IMR-90 (cell line): ENCODE results near the gene EXOC3L4. TPM values are rescaled to one million over a fixed set of nuclear protein-coding genes. Genes with fewer than 3 reads are reported as not detected.

ENCODE experiments used
- ATAC-seq: fragments of 200-7000 bp; cut with Tn5 transposase; 2 replicates; pipeline ENCODE4 v1.9.1; 2020; ENCODE audit warnings: low read depth, mild to moderate bottlenecking, moderate library complexity
- BruUV-seq: library from RNA; stranded (reverse); fragments of 400-500 nt; replicated peaks from 2 replicates; lab custom pipeline; 2021; lab: Mats Ljungman, UMichigan
- CTCF ChIA-PET: fragments of 300-600 bp; formaldehyde crosslinking; extraction: SDS; loops from one replicate; lab custom pipeline; 2021; ENCODE audit warnings: antibody characterized with exemption; lab: Yijun Ruan, JAX
- POLR2A ChIA-PET: fragments of 300-600 bp; sonication (Branson Sonifier 250); formaldehyde crosslinking; loops from one replicate; lab custom pipeline; 2022; ENCODE audit warnings: antibody characterized with exemption; ENCODE audit not compliant: unreplicated experiment; lab: Charles Lee
- DNase-seq: peaks from one replicate; pipeline ENCODE4 v3.0.0; 2013
- H2AFZ ChIP-seq: replicated peaks from 2 replicates; pipeline ENCODE3; 2013; ENCODE audit warnings: low read length, mild to moderate bottlenecking; ENCODE audit not compliant: poor library complexity
- H2AK5ac ChIP-seq: 2 replicates; pipeline ENCODE4 v1.6.1; 2013; ENCODE audit warnings: low read depth, low read length, inconsistent platforms
- H2AK9ac ChIP-seq: replicated peaks from 2 replicates; pipeline ENCODE3; 2013; ENCODE audit warnings: mild to moderate bottlenecking, low read depth, low read length, moderate library complexity; ENCODE audit not compliant: poor library complexity
- H2BK120ac ChIP-seq: 2 replicates; pipeline ENCODE4 v1.6.1; 2013; ENCODE audit warnings: low read depth, low read length, inconsistent platforms
- H2BK15ac ChIP-seq: 3 replicates; pipeline ENCODE4 v1.6.1; 2013; ENCODE audit warnings: low read depth, low read length, inconsistent platforms
- H2BK20ac ChIP-seq: 2 replicates; pipeline ENCODE4 v1.6.1; 2013; ENCODE audit warnings: low read depth, mild to moderate bottlenecking, inconsistent platforms, low read length, moderate library complexity
- H2BK5ac ChIP-seq: 2 replicates; pipeline ENCODE4 v1.6.1; 2013; ENCODE audit warnings: mild to moderate bottlenecking, low read depth, low read length, inconsistent platforms; ENCODE audit not compliant: poor library complexity, severe bottlenecking
- H3K14ac ChIP-seq: replicated peaks from 2 replicates; pipeline ENCODE4 v1.6.1; 2013; ENCODE audit warnings: low read depth, low read length, inconsistent platforms
- H3K18ac ChIP-seq: 2 replicates; pipeline ENCODE4 v1.6.1; 2013; ENCODE audit warnings: low read depth, low read length, control low read depth
- H3K23ac ChIP-seq: 2 replicates; pipeline ENCODE4 v1.6.1; 2013; ENCODE audit warnings: low read depth, low read length, inconsistent platforms
- H3K27ac ChIP-seq: 2 replicates; pipeline ENCODE4 v1.5.1; 2013; ENCODE audit warnings: mild to moderate bottlenecking, control low read depth, low read length; ENCODE audit not compliant: insufficient read depth
- H3K27me3 ChIP-seq: 2 replicates; pipeline ENCODE4 v1.6.1; 2013; ENCODE audit warnings: low read length; ENCODE audit not compliant: control insufficient read depth, insufficient read depth
- H3K36me3 ChIP-seq: 2 replicates; pipeline ENCODE4 v1.6.1; 2013; ENCODE audit warnings: low read length, mixed read lengths; ENCODE audit not compliant: control insufficient read depth, insufficient read depth
- H3K4ac ChIP-seq: 2 replicates; pipeline ENCODE4 v1.6.1; 2013; ENCODE audit warnings: low read depth, low read length, inconsistent platforms
- H3K4me1 ChIP-seq: 2 replicates; pipeline ENCODE4 v1.6.1; 2013; ENCODE audit warnings: low read length, mixed read lengths; ENCODE audit not compliant: control insufficient read depth, insufficient read depth
- H3K4me2 ChIP-seq: 2 replicates; pipeline ENCODE4 v1.6.1; 2013; ENCODE audit warnings: low read depth, mild to moderate bottlenecking, control low read depth, low read length, moderate library complexity
- H3K4me3 ChIP-seq: 2 replicates; pipeline ENCODE4 v1.5.1; 2013; ENCODE audit warnings: low read depth, mild to moderate bottlenecking, control low read depth, low read length, moderate library complexity; ENCODE audit not compliant: insufficient read depth
- H3K56ac ChIP-seq: 2 replicates; pipeline ENCODE4 v1.6.1; 2013; ENCODE audit warnings: low read length, inconsistent platforms; ENCODE audit not compliant: insufficient read depth; ENCODE audit errors: extremely low read depth
- H3K79me1 ChIP-seq, 2 experiments: 2 replicates each; pipeline ENCODE4 v1.6.1; 2013; ENCODE audit warnings: low read length in 2 of 2, inconsistent platforms in 1 of 2, low read depth in 1 of 2
- H3K9ac ChIP-seq: 2 replicates; pipeline ENCODE4 v1.6.1; 2013; ENCODE audit warnings: low read depth, low read length, control low read depth
- H3K9me1 ChIP-seq: 2 replicates; pipeline ENCODE4 v1.6.1; 2013; ENCODE audit warnings: low read length, inconsistent platforms; ENCODE audit not compliant: insufficient read depth
- H3K9me3 ChIP-seq: 2 replicates; pipeline ENCODE4 v1.6.1; 2013; ENCODE audit warnings: low read length; ENCODE audit not compliant: control insufficient read depth, insufficient read depth
- H4K20me1 ChIP-seq: 2 replicates; pipeline ENCODE4 v1.6.1; 2013; ENCODE audit warnings: low read length, inconsistent platforms; ENCODE audit not compliant: insufficient read depth
- H4K5ac ChIP-seq: 2 replicates; pipeline ENCODE4 v1.6.1; 2013; ENCODE audit warnings: mild to moderate bottlenecking, low read depth, low read length, control low read depth
- H4K8ac ChIP-seq, 2 experiments: 2 replicates each; pipeline ENCODE4 v1.6.1; 2013; ENCODE audit warnings: low read depth in 2 of 2, low read length in 2 of 2, control low read depth in 1 of 2, inconsistent platforms in 1 of 2
- H4K91ac ChIP-seq: 2 replicates; pipeline ENCODE4 v1.6.1; 2013; ENCODE audit warnings: low read depth, low read length, inconsistent platforms; ENCODE audit not compliant: insufficient read depth
- CHD1 ChIP-seq: IDR thresholded peaks from 2 replicates; pipeline ENCODE4 v1.6.1; 2012; ENCODE audit warnings: low read depth, low read length, improper control_type of control experiment
- MAZ ChIP-seq: IDR thresholded peaks from 2 replicates; pipeline ENCODE4 v1.6.1; 2012; ENCODE audit warnings: low read depth, mild to moderate bottlenecking, low read length, improper control_type of control experiment, moderate library complexity, borderline replicate concordance
- POLR2A ChIP-seq: IDR thresholded peaks from 2 replicates; pipeline ENCODE4 v1.6.1; 2012; ENCODE audit warnings: mild to moderate bottlenecking, low read depth, low read length
- RCOR1 ChIP-seq: IDR thresholded peaks from 2 replicates; pipeline ENCODE4 v1.6.1; 2012; ENCODE audit warnings: mild to moderate bottlenecking, low read length, improper control_type of control experiment; ENCODE audit not compliant: insufficient replicate concordance
- WGBS, 2 experiments: methylation state at CpG; one replicate each; pipeline versions ENCODE4 v1.1.5 to v1.1.7; 2013; ENCODE audit warnings: missing lambda C conversion rate in 2 of 2; ENCODE audit not compliant: insufficient read length in 1 of 2; ENCODE audit errors: extremely low coverage in 2 of 2; 5-methylcytosine and 5-hydroxymethylcytosine counted together
- dilution Hi-C: fragments of 300-500 bp; cut with HindIII; formaldehyde crosslinking; loops from one replicate; pipeline ENCODE4 v1.14.3; 2018; ENCODE audit warnings: low sequenced_read_pairs; ENCODE audit not compliant: unreplicated experiment
- in situ Hi-C: fragments of 300-500 bp; cut with MboI; formaldehyde crosslinking; loops from 3 replicates; pipeline ENCODE4 v1.14.3; 2019; ENCODE audit warnings: low sequenced_read_pairs, inconsistent platforms, mixed read lengths
- intact Hi-C: fragments of 100-400 bp; cut with micrococcal nuclease; formaldehyde crosslinking; loops from 2 replicates; pipeline ENCODE4 v1.10.0; 2022
- polyA plus RNA-seq, 3 experiments: library from polyadenylated mRNA; depleted of rRNA; stranded (reverse); fragments of >200 nt; gene quantifications; 2 replicates each; pipeline ENCODE4 v1.2.3, GENCODE V29; 2012; ENCODE audit warnings: low replicate concordance in 1 of 3
- total RNA-seq: library from RNA; depleted of rRNA; stranded (reverse); fragments of >200 nt; gene quantifications from 2 replicates; pipeline ENCODE4 v1.2.3, GENCODE V29; 2012
- TF ChIP-seq, protein P1 (sequence below): fragments of 150-350 bp; IDR thresholded peaks from 2 replicates; pipeline ENCODE4 v1.6.1; 2016; ENCODE audit warnings: low read depth, mild to moderate bottlenecking, low read length, moderate library complexity, borderline replicate concordance
- TF ChIP-seq, protein P2 (sequence below): conservative IDR thresholded peaks from 2 replicates; pipeline ENCODE4 v1.5.1; 2012; ENCODE audit warnings: mild to moderate bottlenecking, low read depth, low read length, improper control_type of control experiment

EXOC3L4 gene
- total and polyA plus RNA-seq, 2 of the 4 experiments (the other 2 are of a cell fraction) = not detected

DNA sequence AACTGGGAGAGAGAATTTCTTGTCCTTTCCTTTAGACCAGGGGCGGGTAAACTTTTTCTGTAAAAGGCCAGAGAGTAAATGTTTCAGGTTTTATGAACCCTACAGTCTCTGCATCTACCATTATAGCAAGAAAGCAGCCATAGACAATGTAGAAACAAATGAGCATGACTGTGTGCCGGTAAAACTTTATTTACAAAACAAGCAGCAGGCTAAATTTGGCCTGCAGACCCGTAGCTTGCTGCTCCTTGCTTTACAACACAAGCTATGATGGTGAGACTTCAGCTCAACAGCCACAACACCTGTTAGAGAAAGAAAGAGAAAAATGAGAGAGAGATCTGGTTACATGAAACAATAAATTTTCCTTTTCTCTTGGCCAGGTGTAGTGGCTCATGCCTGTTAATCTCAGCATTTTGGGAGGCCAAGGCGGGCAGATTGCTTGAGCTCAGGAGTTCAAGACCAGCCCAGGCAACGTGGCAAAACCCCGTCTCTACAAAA lies 33.0 kb upstream of the EXOC3L4 start:
- dilution Hi-C loops = no loop called here
- POLR2A ChIA-PET = no interaction called here

More for the DNA sequence above, 33.0 kb upstream of the EXOC3L4 start:
- ATAC-seq = no peak
- Histone ChIP-seq H2BK15ac (no peak overlapping the region), H4K5ac (no peak overlapping the region), H3K4ac (no peak overlapping the region), H3K27me3 (no peaks in the 10 kb centered on the region), H3K36me3 (no peaks in the 10 kb centered on the region), H3K9ac (no peak overlapping the region), H3K23ac (no peak overlapping the region), H2BK120ac (no peak overlapping the region), H3K56ac (no peak overlapping the region), H3K4me1 (peaks cover 5% of the 10 kb centered on the region), H4K20me1 (peaks cover 6% of the 10 kb centered on the region), H3K9me1 (no peaks in the 10 kb centered on the region), H2AK5ac (no peak overlapping the region), H2AK9ac (no peak overlapping the region), H3K14ac (no peak overlapping the region), H4K91ac (no peak overlapping the region), H3K18ac (no peak overlapping the region), H3K27ac (no peak overlapping the region), H3K9me3 (no peaks in the 10 kb centered on the region), H2BK5ac (no peak overlapping the region), H3K4me3 (no peak overlapping the region), H2AFZ (no peak overlapping the region), H3K4me2 (no peak overlapping the region), H2BK20ac (no peak overlapping the region), H3K79me1 (peaks cover 15 to 26% of the 10 kb centered on the region in 2 experiments; a peak in 3 of 4 replicates), H4K8ac (no peak overlapping the region)
- in situ Hi-C loops (no loop called here), intact Hi-C loops (no loop called here)
- WGBS, 2 experiments = 75% methylated on average over 2 of the region's 6 CpGs; no CpG with 5 or more reads in 1 of the 2 experiments
- BruUV-seq = no TSS peak
- TF ChIP-seq, protein P1, sequence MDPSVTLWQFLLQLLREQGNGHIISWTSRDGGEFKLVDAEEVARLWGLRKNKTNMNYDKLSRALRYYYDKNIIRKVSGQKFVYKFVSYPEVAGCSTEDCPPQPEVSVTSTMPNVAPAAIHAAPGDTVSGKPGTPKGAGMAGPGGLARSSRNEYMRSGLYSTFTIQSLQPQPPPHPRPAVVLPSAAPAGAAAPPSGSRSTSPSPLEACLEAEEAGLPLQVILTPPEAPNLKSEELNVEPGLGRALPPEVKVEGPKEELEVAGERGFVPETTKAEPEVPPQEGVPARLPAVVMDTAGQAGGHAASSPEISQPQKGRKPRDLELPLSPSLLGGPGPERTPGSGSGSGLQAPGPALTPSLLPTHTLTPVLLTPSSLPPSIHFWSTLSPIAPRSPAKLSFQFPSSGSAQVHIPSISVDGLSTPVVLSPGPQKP = no peak
- TF ChIP-seq POLR2A (no peak), CHD1 (no peak), MAZ (no peak), RCOR1 (no peak)
- TF ChIP-seq, protein P2, sequence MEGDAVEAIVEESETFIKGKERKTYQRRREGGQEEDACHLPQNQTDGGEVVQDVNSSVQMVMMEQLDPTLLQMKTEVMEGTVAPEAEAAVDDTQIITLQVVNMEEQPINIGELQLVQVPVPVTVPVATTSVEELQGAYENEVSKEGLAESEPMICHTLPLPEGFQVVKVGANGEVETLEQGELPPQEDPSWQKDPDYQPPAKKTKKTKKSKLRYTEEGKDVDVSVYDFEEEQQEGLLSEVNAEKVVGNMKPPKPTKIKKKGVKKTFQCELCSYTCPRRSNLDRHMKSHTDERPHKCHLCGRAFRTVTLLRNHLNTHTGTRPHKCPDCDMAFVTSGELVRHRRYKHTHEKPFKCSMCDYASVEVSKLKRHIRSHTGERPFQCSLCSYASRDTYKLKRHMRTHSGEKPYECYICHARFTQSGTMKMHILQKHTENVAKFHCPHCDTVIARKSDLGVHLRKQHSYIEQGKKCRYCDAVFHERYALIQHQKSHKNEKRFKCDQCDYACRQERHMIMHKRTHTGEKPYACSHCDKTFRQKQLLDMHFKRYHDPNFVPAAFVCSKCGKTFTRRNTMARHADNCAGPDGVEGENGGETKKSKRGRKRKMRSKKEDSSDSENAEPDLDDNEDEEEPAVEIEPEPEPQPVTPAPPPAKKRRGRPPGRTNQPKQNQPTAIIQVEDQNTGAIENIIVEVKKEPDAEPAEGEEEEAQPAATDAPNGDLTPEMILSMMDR = no peak
- no peak for DNase-seq
- CTCF ChIA-PET = no interaction called here
